Trophoblast cell (in vitro differentiated cells and primary cell): ENCODE data around the gene SBK2.
"Not testable (repeated sequence)": the region's sequence is repeated elsewhere in the genome, so short reads cannot be mapped to it uniquely, and the experiment has no call there.

Source experiments
- DNase-seq, 2 donors: peaks; one replicate each; pipeline ENCODE4 v3.0.0-alpha.2; 2016
- H2AFZ ChIP-seq: 2 replicates; pipeline ENCODE4 v1.6.1; 2013; ENCODE audit warnings: low read length, moderate library complexity, mild to moderate bottlenecking; ENCODE audit not compliant: insufficient read depth, poor library complexity
- H2AK5ac ChIP-seq: 2 replicates; pipeline ENCODE4 v1.6.1; 2013; ENCODE audit warnings: mild to moderate bottlenecking, low read length
- H2BK120ac ChIP-seq: 2 replicates; pipeline ENCODE4 v1.6.1; 2013; ENCODE audit warnings: low read length, mild to moderate bottlenecking, moderate library complexity; ENCODE audit not compliant: insufficient read depth, poor library complexity
- H2BK12ac ChIP-seq: 2 replicates; pipeline ENCODE4 v1.6.1; 2013; ENCODE audit warnings: mild to moderate bottlenecking, low read length, moderate library complexity
- H2BK5ac ChIP-seq: 2 replicates; pipeline ENCODE4 v1.6.1; 2013; ENCODE audit warnings: low read length, low read depth, moderate library complexity, mild to moderate bottlenecking; ENCODE audit not compliant: poor library complexity
- H3K14ac ChIP-seq: 2 replicates; pipeline ENCODE4 v1.6.1; 2013; ENCODE audit warnings: mild to moderate bottlenecking, low read length
- H3K18ac ChIP-seq: 2 replicates; pipeline ENCODE4 v1.6.1; 2013; ENCODE audit warnings: mild to moderate bottlenecking, low read length
- H3K23ac ChIP-seq: 2 replicates; pipeline ENCODE4 v1.6.1; 2013; ENCODE audit warnings: low read length
- H3K27ac ChIP-seq: 2 replicates; pipeline ENCODE4 v1.5.1; 2013; ENCODE audit warnings: low read depth, mild to moderate bottlenecking, inconsistent platforms, low read length, moderate library complexity
- H3K27me3 ChIP-seq: 2 replicates; pipeline ENCODE4 v1.6.1; 2013; ENCODE audit warnings: inconsistent platforms, mild to moderate bottlenecking, low read length, moderate library complexity; ENCODE audit not compliant: insufficient read depth
- H3K36me3 ChIP-seq, 2 experiments: 1 replicate in 1 of 2; 2 replicates in 1 of 2; pipeline ENCODE4 v1.6.1; 2013; ENCODE audit warnings: low read length in 2 of 2, mild to moderate bottlenecking in 2 of 2, moderate library complexity in 1 of 2; ENCODE audit not compliant: insufficient read depth in 2 of 2, control insufficient read depth in 1 of 2
- H3K4ac ChIP-seq: 2 replicates; pipeline ENCODE4 v1.6.1; 2013; ENCODE audit warnings: low read depth, mild to moderate bottlenecking, low read length, moderate library complexity
- H3K4me1 ChIP-seq, 2 experiments: 1 replicate in 1 of 2; 2 replicates in 1 of 2; pipeline ENCODE4 v1.6.1; 2013; ENCODE audit warnings: low read length in 2 of 2, mild to moderate bottlenecking in 2 of 2, moderate library complexity in 1 of 2; ENCODE audit not compliant: insufficient read depth in 2 of 2, control insufficient read depth in 1 of 2
- H3K4me2 ChIP-seq: 2 replicates; pipeline ENCODE4 v1.6.1; 2013; ENCODE audit warnings: inconsistent platforms, mild to moderate bottlenecking, low read length, moderate library complexity
- H3K4me3 ChIP-seq: 2 replicates; pipeline ENCODE4 v1.5.1; 2013; ENCODE audit warnings: mild to moderate bottlenecking, low read depth, low read length, inconsistent platforms
- H3K79me1 ChIP-seq: one replicate; pipeline ENCODE4 v1.6.1; 2013; ENCODE audit warnings: low read length
- H3K79me2 ChIP-seq: 2 replicates; pipeline ENCODE4 v1.6.1; 2013; ENCODE audit warnings: low read length, mild to moderate bottlenecking; ENCODE audit not compliant: control insufficient read depth, insufficient read depth, poor library complexity
- H3K9ac ChIP-seq: 2 replicates; pipeline ENCODE4 v1.6.1; 2013; ENCODE audit warnings: mild to moderate bottlenecking, low read length
- H3K9me3 ChIP-seq: 2 replicates; pipeline ENCODE4 v1.6.1; 2013; ENCODE audit warnings: low read depth, mild to moderate bottlenecking, control low read depth, inconsistent platforms, low read length; ENCODE audit not compliant: insufficient read depth
- H4K12ac ChIP-seq: 2 replicates; pipeline ENCODE4 v1.6.1; 2013; ENCODE audit warnings: low read depth, mild to moderate bottlenecking, low read length, moderate library complexity
- H4K8ac ChIP-seq: 2 replicates; pipeline ENCODE4 v1.6.1; 2013; ENCODE audit warnings: low read depth, mild to moderate bottlenecking, low read length, moderate library complexity
- H4K91ac ChIP-seq: one replicate; pipeline ENCODE4 v1.6.1; 2013; ENCODE audit warnings: low read depth, mild to moderate bottlenecking, low read length, moderate library complexity
- WGBS: extraction: QIAGEN DNeasy Blood & Tissue Kit; methylation state at CpG from one replicate; pipeline ENCODE4 v1.1.7; 2013; ENCODE audit warnings: missing lambda C conversion rate; ENCODE audit not compliant: insufficient read length, insufficient coverage; ENCODE audit errors: extremely low coverage; 5-methylcytosine and 5-hydroxymethylcytosine counted together

The SBK2 gene

DNA sequence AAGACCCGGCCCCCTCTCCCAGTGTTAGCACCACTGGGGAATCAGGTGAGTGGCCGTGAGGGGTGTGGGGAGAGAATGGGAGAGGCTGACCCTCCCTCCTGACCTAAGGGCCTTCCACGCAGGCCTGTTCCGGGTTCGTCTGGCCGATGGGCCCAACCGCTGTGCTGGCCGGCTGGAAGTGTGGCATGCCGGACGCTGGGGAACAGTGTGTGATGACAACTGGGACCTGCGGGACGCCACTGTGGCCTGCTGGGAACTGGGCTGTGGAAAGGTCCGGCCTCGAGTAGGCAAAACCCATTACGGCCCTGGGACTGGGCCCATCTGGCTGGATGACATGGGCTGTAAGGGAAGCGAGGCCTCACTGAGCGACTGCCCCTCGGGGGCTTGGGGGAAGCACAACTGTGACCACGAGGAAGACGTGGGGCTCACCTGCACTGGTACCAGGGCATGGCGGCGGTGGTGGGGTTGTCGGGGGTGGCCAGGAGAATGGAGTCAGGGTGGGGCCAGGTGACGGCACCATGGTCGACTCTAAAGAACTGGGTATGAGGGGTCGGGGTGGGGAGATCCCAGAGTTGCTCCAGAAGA is 36.5 kb downstream of the SBK2 start:
- Histone ChIP-seq H2BK5ac (no peak overlapping the region), H3K4ac (no peak overlapping the region), H3K27ac (no peak overlapping the region), H3K4me3 (no peak overlapping the region), H4K12ac (no peak overlapping the region), H3K4me2 (no peak overlapping the region), H3K79me2 (no peaks in the 10 kb centered on the region), H2AK5ac (no peak overlapping the region), H2BK120ac (no peak overlapping the region), H3K36me3 (peaks cover 25 to 29% of the 10 kb centered on the region in 2 experiments), H3K18ac (no peak overlapping the region), H3K9ac (no peak overlapping the region), H3K9me3 (peaks cover 3% of the 10 kb centered on the region), H2AFZ (no peak overlapping the region), H3K79me1 (no peaks in the 10 kb centered on the region), H4K8ac (no peak overlapping the region), H4K91ac (no peak overlapping the region), H3K4me1 (peaks cover 0 to 7% of the 10 kb centered on the region in 2 experiments), H2BK12ac (no peak overlapping the region), H3K23ac (no peak overlapping the region), H3K27me3 (peaks cover 2% of the 10 kb centered on the region), H3K14ac (no peak overlapping the region)
- DNase-seq, result no peak
- no CpG with 5 or more reads among the region's 26 CpGs for WGBS

DNA sequence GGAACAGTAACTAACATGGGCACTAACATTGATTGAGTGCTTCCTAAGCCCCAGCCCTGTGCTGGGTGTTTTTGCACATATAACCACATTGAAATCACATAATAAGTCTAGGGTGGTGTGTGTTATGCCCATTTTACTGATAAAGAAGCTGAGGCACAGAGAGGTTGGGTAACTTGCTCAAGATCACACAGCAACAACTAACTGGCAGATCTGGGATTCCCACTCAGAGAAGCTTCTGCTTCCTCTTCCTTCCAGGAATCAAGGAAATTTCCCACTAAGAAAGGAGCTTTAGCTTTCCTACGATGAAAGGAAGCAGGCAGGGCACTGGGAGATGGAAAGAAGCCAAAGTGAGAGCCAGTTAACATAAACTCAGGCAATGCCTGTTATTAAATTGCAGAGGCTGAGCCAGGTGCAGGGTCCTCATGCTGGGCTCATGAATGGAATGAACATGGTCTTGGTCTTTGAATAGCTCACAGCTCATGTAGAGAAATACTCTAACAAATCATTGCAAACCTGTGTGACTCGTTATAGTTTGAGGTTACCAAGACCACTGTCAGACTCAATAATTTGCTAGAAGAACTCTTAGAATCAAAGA is 38.6 kb downstream of the SBK2 start:
- Histone ChIP-seq H3K4me1 (peaks cover 7 to 8% of the 10 kb centered on the region in 2 experiments), H4K8ac (no peak overlapping the region), H3K14ac (no peak overlapping the region), H3K18ac (no peak overlapping the region), H4K12ac (no peak overlapping the region), H3K27ac (no peak overlapping the region), H3K4ac (no peak overlapping the region), H2AFZ (no peak overlapping the region), H3K79me2 (no peaks in the 10 kb centered on the region), H3K79me1 (no peaks in the 10 kb centered on the region), H2BK120ac (no peak overlapping the region), H2AK5ac (no peak overlapping the region), H4K91ac (no peak overlapping the region), H3K4me3 (no peak overlapping the region), H3K36me3 (peaks cover 27 to 36% of the 10 kb centered on the region in 2 experiments), H3K27me3 (no peaks in the 10 kb centered on the region), H2BK12ac (no peak overlapping the region), H3K9me3 (peaks cover under 1% of the 10 kb centered on the region), H2BK5ac (no peak overlapping the region), H3K9ac (no peak overlapping the region), H3K4me2 (no peak overlapping the region), H3K23ac (no peak overlapping the region)
- DNase-seq, result no peak
- WGBS, result no CpG with 5 or more reads among the region's 2 CpGs

DNA sequence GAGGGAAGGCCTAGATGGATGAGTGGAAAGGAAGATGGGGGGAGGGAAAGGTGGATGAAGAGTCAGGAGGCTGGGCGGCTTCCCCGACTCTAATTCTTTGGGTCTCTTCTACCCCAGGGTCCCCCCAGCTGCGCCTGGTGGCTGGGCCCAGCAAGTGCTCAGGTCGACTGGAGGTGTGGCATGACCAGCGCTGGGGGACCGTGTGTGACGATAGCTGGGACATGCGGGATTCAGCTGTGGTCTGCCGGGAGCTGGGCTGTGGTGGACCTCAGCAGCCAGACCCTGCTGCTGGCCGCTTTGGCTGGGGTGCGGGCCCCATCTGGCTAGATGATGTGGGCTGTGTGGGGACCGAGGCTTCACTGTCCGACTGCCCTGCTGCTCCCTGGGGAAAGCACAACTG is 39.2 kb downstream of the SBK2 start:
- no peaks in the 10 kb centered on the region for H3K79me2 ChIP-seq
- H3K14ac ChIP-seq, result no peak overlapping the region
- H3K4me1 ChIP-seq, result peaks cover 11 to 12% of the 10 kb centered on the region in 2 experiments
- H3K23ac ChIP-seq, result no peak overlapping the region
- H4K8ac ChIP-seq, result no peak overlapping the region
- H3K79me1 ChIP-seq, result no peaks in the 10 kb centered on the region
- no peak overlapping the region for H4K91ac ChIP-seq
- no peak overlapping the region for H3K4me3 ChIP-seq
- H3K36me3 ChIP-seq, result peaks cover 25 to 34% of the 10 kb centered on the region in 2 experiments
- no peak overlapping the region for H2BK12ac ChIP-seq
- no peak overlapping the region for H3K9ac ChIP-seq
- no peak overlapping the region for H2BK5ac ChIP-seq
- H2BK120ac ChIP-seq, result no peak overlapping the region
- H2AFZ ChIP-seq, result no peak overlapping the region
- DNase-seq, result no peak
- WGBS, result no CpG with 5 or more reads among the region's 13 CpGs
- no peak overlapping the region for H2AK5ac ChIP-seq
- H3K18ac ChIP-seq, result no peak overlapping the region
- no peak overlapping the region for H4K12ac ChIP-seq
- H3K9me3 ChIP-seq, result no peaks in the 10 kb centered on the region
- H3K4me2 ChIP-seq, result no peak overlapping the region
- H3K27ac ChIP-seq, result no peak overlapping the region
- H3K27me3 ChIP-seq, result no peaks in the 10 kb centered on the region
- no peak overlapping the region for H3K4ac ChIP-seq

DNA sequence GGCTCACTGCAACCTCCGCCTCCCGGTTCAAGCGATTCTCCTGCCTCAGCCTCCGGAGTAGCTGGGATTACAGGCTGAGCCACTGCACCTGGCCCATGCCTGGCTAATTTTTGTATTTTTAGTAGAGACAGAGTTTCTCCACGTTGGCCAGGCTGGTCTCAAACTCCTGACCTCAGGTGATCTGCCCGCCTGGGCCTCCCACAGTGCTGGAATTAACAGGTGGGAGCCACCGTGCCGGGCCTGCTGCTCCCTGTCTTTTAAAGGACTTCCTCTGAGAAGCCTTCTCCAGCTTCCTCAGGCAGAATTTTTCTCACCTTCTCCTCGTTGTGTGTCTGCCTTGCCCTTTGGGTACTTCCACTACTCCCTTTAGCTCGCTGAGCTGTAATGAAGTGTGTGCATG is 40.1 kb downstream of the SBK2 start:
- H2AK5ac ChIP-seq, H2BK5ac ChIP-seq, H4K12ac ChIP-seq, H4K8ac ChIP-seq, DNase-seq, H3K27me3 ChIP-seq, H3K9me3 ChIP-seq, H4K91ac ChIP-seq, H3K18ac ChIP-seq, H3K27ac ChIP-seq, H3K14ac ChIP-seq, H3K9ac ChIP-seq, H2BK120ac ChIP-seq, H3K79me2 ChIP-seq, H3K4ac ChIP-seq, H3K4me2 ChIP-seq, H2BK12ac ChIP-seq, H2AFZ ChIP-seq, H3K23ac ChIP-seq, H3K4me3 ChIP-seq, H3K79me1 ChIP-seq: not testable (repeated sequence)
- Histone ChIP-seq H3K4me1 (peaks cover 11 to 13% of the 10 kb centered on the region in 2 experiments), H3K36me3 (peaks cover 25 to 34% of the 10 kb centered on the region in 2 experiments)
- WGBS, result no CpG with 5 or more reads among the region's 10 CpGs
